Caco-2 (cell line): ENCODE data around the gene ZCCHC3. TPM values are rescaled to one million over a fixed set of nuclear protein-coding genes. Genes with fewer than 3 reads are reported as not detected.
A peak's percentile ranks its signal among the peaks of the same experiment; 100 is the strongest.

Experiments
- BruUV-seq: library from RNA; stranded (reverse); fragments of 400-500 nt; replicated peaks from 2 replicates; lab custom pipeline; 2021; lab: Mats Ljungman, UMichigan
- CTCF ChIA-PET: fragments of 300-600 bp; sonication (Branson Sonifier 250); formaldehyde crosslinking; loops from one replicate; lab custom pipeline; 2022; ENCODE audit warnings: antibody characterized with exemption; lab: Charles Lee
- POLR2A ChIA-PET: fragments of 300-600 bp; sonication (Branson Sonifier 250); formaldehyde crosslinking; loops from one replicate; lab custom pipeline; 2022; ENCODE audit warnings: antibody characterized with exemption; lab: Charles Lee
- DNase-seq, 2 experiments: peaks; one replicate each; pipeline versions ENCODE4 v3.0.0 to v3.0.0-alpha.2; 2020 to 2022
- H3K27me3 ChIP-seq: replicated peaks from 2 replicates; pipeline ENCODE4 v1.6.0; 2011; ENCODE audit warnings: low read length; ENCODE audit not compliant: control insufficient read depth, insufficient read depth
- H3K36me3 ChIP-seq: 2 replicates; pipeline ENCODE4 v1.5.1; 2011; ENCODE audit warnings: low read length; ENCODE audit not compliant: control insufficient read depth, insufficient read depth
- H3K4me1 ChIP-seq: fragments of 250-450 bp; sonication (Bioruptor Pico); 2 replicates; pipeline ENCODE4 v1.5.1; 2020; ENCODE audit warnings: mild to moderate bottlenecking
- H3K4me3 ChIP-seq: 2 replicates; pipeline ENCODE4 v1.5.1; 2011; ENCODE audit warnings: low read depth, mild to moderate bottlenecking, control low read depth, low read length
- H3K9me3 ChIP-seq: fragments of 250-450 bp; sonication (Bioruptor Pico); 2 replicates; pipeline ENCODE4 v1.5.1; 2020; ENCODE audit warnings: mild to moderate bottlenecking, moderate library complexity
- H3K27ac Mint-ChIP-seq: one replicate; pipeline ENCODE4 v1.8.0; 2022; ENCODE audit warnings: mixed read lengths; ENCODE audit not compliant: unreplicated experiment
- H3K27me3 Mint-ChIP-seq: one replicate; pipeline ENCODE4 v1.8.0; 2022; ENCODE audit warnings: mixed read lengths; ENCODE audit not compliant: insufficient read depth, unreplicated experiment
- H3K36me3 Mint-ChIP-seq: one replicate; pipeline ENCODE4 v1.8.0; 2022; ENCODE audit warnings: mild to moderate bottlenecking, mixed read lengths; ENCODE audit not compliant: insufficient read depth, unreplicated experiment
- H3K4me1 Mint-ChIP-seq: one replicate; pipeline ENCODE4 v1.8.0; 2022; ENCODE audit warnings: low read depth, mixed read lengths; ENCODE audit not compliant: unreplicated experiment
- H3K4me3 Mint-ChIP-seq: one replicate; pipeline ENCODE4 v1.8.0; 2022; ENCODE audit warnings: mild to moderate bottlenecking, moderate library complexity, mixed read lengths; ENCODE audit not compliant: unreplicated experiment
- H3K9me3 Mint-ChIP-seq: one replicate; pipeline ENCODE4 v1.8.0; 2022; ENCODE audit warnings: mixed read lengths; ENCODE audit not compliant: unreplicated experiment
- intact Hi-C: fragments of 100-400 bp; cut with micrococcal nuclease; formaldehyde crosslinking; loops from one replicate; pipeline ENCODE4 v1.10.0; 2022; ENCODE audit not compliant: unreplicated experiment
- total RNA-seq: library from RNA; stranded (reverse); gene quantifications from 2 replicates; pipeline ENCODE4 v1.2.3, GENCODE V29; 2022
- TF ChIP-seq, protein P1 (sequence below), 2 experiments: fragments of 200-600 bp in 1 of 2; IDR thresholded peaks; 1 replicate in 1 of 2; 2 replicates in 1 of 2; pipeline versions ENCODE4 v1.5.1 to v1.8.0; 2011 to 2022; ENCODE audit warnings: antibody characterized with exemption in 1 of 2, control low read depth in 1 of 2, inconsistent platforms in 1 of 2, low read depth in 1 of 2, low read length in 1 of 2, mild to moderate bottlenecking in 1 of 2, moderate library complexity in 1 of 2; ENCODE audit not compliant: insufficient read depth in 1 of 2, severe bottlenecking in 1 of 2, unreplicated experiment in 1 of 2

ZCCHC3 gene
- total RNA-seq, 1 experiment from 2014 or later = 37.2 TPM

DNA sequence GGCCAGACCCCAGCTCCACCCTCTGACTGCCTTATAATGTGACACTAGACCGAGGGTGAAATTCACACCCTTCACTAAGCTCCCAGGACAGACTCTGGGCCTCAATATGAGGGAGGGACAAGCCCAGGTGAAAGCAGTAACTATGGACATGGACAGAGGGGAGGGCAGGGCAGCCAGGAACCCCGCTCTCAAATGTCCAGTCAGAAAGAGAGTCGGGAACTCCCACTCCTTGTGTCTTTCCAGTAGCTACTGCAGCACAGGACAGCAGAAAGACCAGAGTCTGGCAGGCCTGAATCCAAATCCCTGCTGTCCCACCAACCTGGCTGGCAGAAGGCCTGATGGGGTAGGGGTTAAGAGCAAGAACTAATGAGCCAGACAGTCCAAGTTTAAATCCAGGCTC is 13.2 kb upstream of the ZCCHC3 start:
- no peaks in the 10 kb centered on the region for H3K27me3 Mint-ChIP-seq

DNA sequence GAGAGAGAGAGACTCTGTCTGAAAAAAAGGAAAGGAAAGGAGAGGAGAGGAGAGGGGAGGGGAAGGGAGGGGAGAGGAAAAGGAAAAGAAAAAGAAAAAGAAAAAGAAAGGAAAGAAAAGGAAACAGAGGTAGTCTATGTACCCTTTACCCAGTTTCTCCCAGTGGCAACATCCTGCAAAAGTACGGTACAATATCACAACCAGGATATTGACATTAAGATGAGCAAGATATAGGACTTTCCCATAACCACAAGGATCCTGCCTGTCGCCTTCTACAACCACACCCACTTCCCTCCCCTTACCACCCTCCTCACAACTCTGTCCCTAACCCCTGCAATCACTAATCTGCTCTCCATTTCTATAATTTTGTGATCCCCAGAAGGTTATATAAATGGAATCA is 10.9 kb upstream of the ZCCHC3 start:
- H3K9me3 Mint-ChIP-seq = no peaks in the 10 kb centered on the region
- ChIA-PET CTCF (no interaction called here), POLR2A (no interaction called here)
- BruUV-seq = no TSS peak
- no peaks in the 10 kb centered on the region for H3K27me3 Mint-ChIP-seq
- TF ChIP-seq, protein P1, sequence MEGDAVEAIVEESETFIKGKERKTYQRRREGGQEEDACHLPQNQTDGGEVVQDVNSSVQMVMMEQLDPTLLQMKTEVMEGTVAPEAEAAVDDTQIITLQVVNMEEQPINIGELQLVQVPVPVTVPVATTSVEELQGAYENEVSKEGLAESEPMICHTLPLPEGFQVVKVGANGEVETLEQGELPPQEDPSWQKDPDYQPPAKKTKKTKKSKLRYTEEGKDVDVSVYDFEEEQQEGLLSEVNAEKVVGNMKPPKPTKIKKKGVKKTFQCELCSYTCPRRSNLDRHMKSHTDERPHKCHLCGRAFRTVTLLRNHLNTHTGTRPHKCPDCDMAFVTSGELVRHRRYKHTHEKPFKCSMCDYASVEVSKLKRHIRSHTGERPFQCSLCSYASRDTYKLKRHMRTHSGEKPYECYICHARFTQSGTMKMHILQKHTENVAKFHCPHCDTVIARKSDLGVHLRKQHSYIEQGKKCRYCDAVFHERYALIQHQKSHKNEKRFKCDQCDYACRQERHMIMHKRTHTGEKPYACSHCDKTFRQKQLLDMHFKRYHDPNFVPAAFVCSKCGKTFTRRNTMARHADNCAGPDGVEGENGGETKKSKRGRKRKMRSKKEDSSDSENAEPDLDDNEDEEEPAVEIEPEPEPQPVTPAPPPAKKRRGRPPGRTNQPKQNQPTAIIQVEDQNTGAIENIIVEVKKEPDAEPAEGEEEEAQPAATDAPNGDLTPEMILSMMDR (IDR thresholded peaks at IDR 0.05; ENCODE audit: insufficient read depth in 1 of 2, low read depth in 1 of 2, low read length in 1 of 2, severe bottlenecking in 1 of 2, unreplicated experiment in 1 of 2) = no peak
- intact Hi-C loops = no loop called here
- H3K36me3 Mint-ChIP-seq = no peaks in the 10 kb centered on the region
- no peaks in the 10 kb centered on the region for H3K27me3 ChIP-seq
- no peaks in the 10 kb centered on the region for H3K4me1 Mint-ChIP-seq
- H3K27ac Mint-ChIP-seq = no peak overlapping the region
- no peaks in the 10 kb centered on the region; the same call in 1 of the 2 replicates for H3K36me3 ChIP-seq
- no peak for DNase-seq
- no peaks in the 10 kb centered on the region for H3K9me3 ChIP-seq
- no peak overlapping the region for H3K4me3 ChIP-seq
- H3K4me1 ChIP-seq = peaks cover 18% of the 10 kb centered on the region
- no peak overlapping the region for H3K4me3 Mint-ChIP-seq

More for the DNA sequence above, 13.2 kb upstream of the ZCCHC3 start:
- intact Hi-C loops = no loop called here
- CTCF ChIA-PET = no interaction called here
- Mint-ChIP-seq H3K4me3 (no peak overlapping the region), H3K9me3 (no peaks in the 10 kb centered on the region), H3K4me1 (no peaks in the 10 kb centered on the region), H3K36me3 (no peaks in the 10 kb centered on the region), H3K27ac (no peak overlapping the region)
- no peaks in the 10 kb centered on the region for H3K9me3 ChIP-seq
- H3K4me3 ChIP-seq = no peak overlapping the region
- peaks cover 3% of the 10 kb centered on the region; the same call in 1 of the 2 replicates for H3K4me1 ChIP-seq
- no TSS peak for BruUV-seq
- TF ChIP-seq, protein P1 (IDR thresholded peaks at IDR 0.05; ENCODE audit: insufficient read depth in 1 of 2, low read depth in 1 of 2, low read length in 1 of 2, severe bottlenecking in 1 of 2, unreplicated experiment in 1 of 2) = no peak
- peaks cover 2% of the 10 kb centered on the region for H3K36me3 ChIP-seq
- no peaks in the 10 kb centered on the region for H3K27me3 ChIP-seq
- DNase-seq = no peak
- POLR2A ChIA-PET = no interaction called here

DNA sequence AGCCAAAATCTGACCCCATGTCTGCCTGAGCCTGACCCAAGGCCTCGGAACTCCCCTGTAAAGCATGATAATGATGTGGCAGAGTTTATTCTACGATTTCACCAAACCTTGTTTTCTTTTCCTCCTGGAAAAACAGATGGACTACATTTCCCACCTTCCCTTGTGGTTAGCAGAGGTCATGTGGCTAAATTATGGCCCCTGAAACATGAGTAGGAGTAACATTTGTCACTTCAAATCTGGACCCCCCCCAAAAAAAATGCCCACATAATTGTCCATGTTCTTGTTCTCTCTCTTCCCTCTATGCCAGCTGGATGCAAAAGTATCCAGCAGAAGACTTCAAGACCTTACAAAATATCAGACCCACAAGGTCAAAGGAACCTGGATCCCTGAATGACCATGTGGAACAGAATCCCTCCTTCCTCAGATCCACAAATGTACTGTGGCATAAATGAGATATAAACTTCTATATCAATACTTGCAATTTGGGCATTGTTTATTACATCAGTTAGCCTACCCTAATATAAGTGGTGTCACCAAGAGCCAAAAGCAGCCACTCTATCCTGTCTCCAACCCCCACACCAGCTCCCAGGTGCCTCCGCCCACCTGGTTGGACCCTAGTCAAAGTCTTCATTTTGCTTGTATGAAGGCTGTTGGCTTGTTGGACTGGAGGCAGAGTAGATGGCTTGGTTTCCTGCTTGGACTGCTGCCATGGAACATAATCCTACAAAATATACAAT is 8.2 kb upstream of the ZCCHC3 start:
- TF ChIP-seq, protein P1 (IDR thresholded peaks at IDR 0.05; ENCODE audit: insufficient read depth in 1 of 2, low read depth in 1 of 2, low read length in 1 of 2, severe bottlenecking in 1 of 2, unreplicated experiment in 1 of 2) = no peak
- H3K4me3 ChIP-seq = peak overlapping the region; percentile 74
- ChIA-PET POLR2A (no interaction called here), CTCF (no interaction called here)
- H3K27me3 ChIP-seq = no peaks in the 10 kb centered on the region
- BruUV-seq = no TSS peak
- Mint-ChIP-seq H3K36me3 (no peaks in the 10 kb centered on the region), H3K27ac (no peak overlapping the region), H3K4me3 (no peak overlapping the region), H3K27me3 (no peaks in the 10 kb centered on the region), H3K4me1 (no peaks in the 10 kb centered on the region), H3K9me3 (no peaks in the 10 kb centered on the region)
- H3K9me3 ChIP-seq = no peaks in the 10 kb centered on the region
- no peaks in the 10 kb centered on the region for H3K36me3 ChIP-seq
- intact Hi-C loops = no loop called here
- DNase-seq = no peak
- H3K4me1 ChIP-seq = peaks cover 20% of the 10 kb centered on the region
